ENCODE measurements around the gene MPP3. TPM values are rescaled to one million over a fixed set of nuclear protein-coding genes. Genes with fewer than 3 reads are reported as not detected.

The MPP3 gene
- total and polyA plus RNA-seq, 4 donors: 9.9 to 38.7 (median 24.6) TPM

GRCh38 chr17:43823350-43824084 is 9.4 kb downstream of the MPP3 start:
- Histone ChIP-seq H3K9me3 (ENCODE audit: control insufficient read depth in 4 of 4, insufficient read depth in 3 of 4, low read length in 3 of 4) (no peaks in the 10 kb centered on the region), H3K36me3 (ENCODE audit: control insufficient read depth in 4 of 4, insufficient read depth in 4 of 4, low read length in 4 of 4) (peaks cover 0 to 16% (median 7%) of the 10 kb centered on the region in 4 donors), H3K4me1 (ENCODE audit: control insufficient read depth in 5 of 5, insufficient read depth in 5 of 5, low read length in 5 of 5) (peaks cover 0 to 12% (median 0%) of the 10 kb centered on the region in 5 donors), H3K4me3 (no peak overlapping the region), H3K27me3 (ENCODE audit: control insufficient read depth in 3 of 3, insufficient read depth in 3 of 3, low read length in 2 of 3) (no peaks in the 10 kb centered on the region), H3K9ac (ENCODE audit: insufficient read depth in 1 of 2, low read length in 2 of 2) (no peak overlapping the region), H3K27ac (ENCODE audit: low read depth in 1 of 2, low read length in 1 of 2) (peak overlapping the region; percentile 79 to 88)
- TF ChIP-seq CTCF (IDR thresholded peaks at IDR 0.05; ENCODE audit: control extremely low read depth, extremely low read depth): no peak
- DNase-seq: peak in 1 of 3 donors; percentile 6
- ATAC-seq (ENCODE audit: insufficient read depth, low FRiP score): no peak
- WGBS, 2 donors: 66 to 83% methylated on average over 10 of the region's 10 CpGs

- Histone ChIP-seq H3K4me3 (no peak overlapping the region), H3K27ac (ENCODE audit: low read depth in 1 of 2, low read length in 1 of 2) (peak overlapping the region; percentile 77 to 79), H3K9me3 (ENCODE audit: control insufficient read depth in 4 of 4, insufficient read depth in 3 of 4, low read length in 3 of 4) (no peaks in the 10 kb centered on the region), H3K27me3 (ENCODE audit: control insufficient read depth in 3 of 3, insufficient read depth in 3 of 3, low read length in 2 of 3) (no peaks in the 10 kb centered on the region), H3K9ac (ENCODE audit: insufficient read depth in 1 of 2, low read length in 2 of 2) (no peak overlapping the region), H3K36me3 (ENCODE audit: control insufficient read depth in 4 of 4, insufficient read depth in 4 of 4, low read length in 4 of 4) (peaks cover 0 to 14% (median 5%) of the 10 kb centered on the region in 4 donors), H3K4me1 (ENCODE audit: control insufficient read depth in 5 of 5, insufficient read depth in 5 of 5, low read length in 5 of 5) (peaks cover 0 to 12% (median 0%) of the 10 kb centered on the region in 5 donors)
- TF ChIP-seq CTCF (IDR thresholded peaks at IDR 0.05; ENCODE audit: control extremely low read depth, extremely low read depth): no peak
- ATAC-seq (ENCODE audit: insufficient read depth, low FRiP score) (no peak), DNase-seq (no peak)
- 81 to 85% methylated on average over 5 of the region's 5 CpGs for WGBS, 2 donors
Measured at GRCh38 chr17:43822570-43823190, 10.3 kb downstream of the MPP3 start.

GRCh38 chr17:43820759-43821158 is 12.2 kb downstream of the MPP3 start:
- Histone ChIP-seq H3K27me3 (ENCODE audit: control insufficient read depth in 3 of 3, insufficient read depth in 3 of 3, low read length in 2 of 3) (no peaks in the 10 kb centered on the region), H3K27ac (ENCODE audit: low read depth in 1 of 2, low read length in 1 of 2) (no peak overlapping the region), H3K36me3 (ENCODE audit: control insufficient read depth in 4 of 4, insufficient read depth in 4 of 4, low read length in 4 of 4) (peaks cover 0 to 18% (median 5%) of the 10 kb centered on the region in 4 donors), H3K9me3 (ENCODE audit: control insufficient read depth in 4 of 4, insufficient read depth in 3 of 4, low read length in 3 of 4) (no peaks in the 10 kb centered on the region), H3K9ac (ENCODE audit: insufficient read depth in 1 of 2, low read length in 2 of 2) (no peak overlapping the region), H3K4me3 (no peak overlapping the region), H3K4me1 (ENCODE audit: control insufficient read depth in 5 of 5, insufficient read depth in 5 of 5, low read length in 5 of 5) (peaks cover 0 to 12% (median 0%) of the 10 kb centered on the region in 5 donors)
- WGBS, 2 donors: 91 to 92% methylated on average over 14 of the region's 14 CpGs
- ATAC-seq (ENCODE audit: insufficient read depth, low FRiP score) (no peak), DNase-seq (no peak)
- no peak for TF ChIP-seq CTCF (IDR thresholded peaks at IDR 0.05; ENCODE audit: control extremely low read depth, extremely low read depth)

Measured in lung (tissue), 12 donors.